GM18520 (cell line): ENCODE results near the gene CNNM3.

Experiments used
- ATAC-seq: cut with Tn5 transposase; IDR thresholded peaks from one replicate; pipeline ENCODE4 v1.9.1; 2021; ENCODE audit not compliant: unreplicated experiment

CNNM3 gene

GRCh38 chr2:96816836-96817702 lies 1.0 kb downstream of the CNNM3 start:
- ATAC-seq = no peak

- ATAC-seq = no peak
These were observed 1.8 kb downstream of the CNNM3 start for GRCh38 chr2:96817882-96818281.

GRCh38 chr2:96819128-96819875 lies 3.2 kb downstream of the CNNM3 start:
- no peak for ATAC-seq

GRCh38 chr2:96819876-96820511 lies 3.9 kb downstream of the CNNM3 start:
- no peak for ATAC-seq

- ATAC-seq = no peak
These were observed 5.1 kb downstream of the CNNM3 start for GRCh38 chr2:96821113-96821675.

GRCh38 chr2:96822786-96823185 lies 6.7 kb downstream of the CNNM3 start:
- ATAC-seq = no peak

- no peak for ATAC-seq
These were observed 7.1 kb downstream of the CNNM3 start for GRCh38 chr2:96823198-96823597.

- no peak for ATAC-seq
These were observed 8.2 kb downstream of the CNNM3 start for GRCh38 chr2:96824079-96824870.

GRCh38 chr2:96825057-96825456 lies 9.0 kb downstream of the CNNM3 start:
- ATAC-seq = no peak

GRCh38 chr2:96826546-96827278 lies 10.6 kb downstream of the CNNM3 start:
- ATAC-seq = no peak

- no peak for ATAC-seq
These were observed 12.4 kb downstream of the CNNM3 start for GRCh38 chr2:96828436-96828835.

GRCh38 chr2:96828874-96829273 lies 12.8 kb downstream of the CNNM3 start:
- ATAC-seq = no peak

- no peak for ATAC-seq
These were observed 14.0 kb downstream of the CNNM3 start for GRCh38 chr2:96830044-96830562.

GRCh38 chr2:96831679-96832078 lies 15.6 kb downstream of the CNNM3 start:
- ATAC-seq = no peak

- ATAC-seq = no peak
These were observed 16.3 kb downstream of the CNNM3 start for GRCh38 chr2:96832408-96832753.

GRCh38 chr2:96832754-96833507 lies 16.9 kb downstream of the CNNM3 start:
- ATAC-seq = no peak

GRCh38 chr2:96835830-96836229 lies 19.8 kb downstream of the CNNM3 start:
- no peak for ATAC-seq

- ATAC-seq = no peak
These were observed 21.5 kb downstream of the CNNM3 start for GRCh38 chr2:96837575-96837974.
